HG02759 (cell line): ENCODE data around the gene GBX1.

ENCODE experiments used
- ATAC-seq: cut with Tn5 transposase; IDR thresholded peaks from one replicate; pipeline ENCODE4 v1.9.1; 2021; ENCODE audit warnings: mild to moderate bottlenecking, moderate library complexity; ENCODE audit not compliant: unreplicated experiment

The GBX1 gene

DNA sequence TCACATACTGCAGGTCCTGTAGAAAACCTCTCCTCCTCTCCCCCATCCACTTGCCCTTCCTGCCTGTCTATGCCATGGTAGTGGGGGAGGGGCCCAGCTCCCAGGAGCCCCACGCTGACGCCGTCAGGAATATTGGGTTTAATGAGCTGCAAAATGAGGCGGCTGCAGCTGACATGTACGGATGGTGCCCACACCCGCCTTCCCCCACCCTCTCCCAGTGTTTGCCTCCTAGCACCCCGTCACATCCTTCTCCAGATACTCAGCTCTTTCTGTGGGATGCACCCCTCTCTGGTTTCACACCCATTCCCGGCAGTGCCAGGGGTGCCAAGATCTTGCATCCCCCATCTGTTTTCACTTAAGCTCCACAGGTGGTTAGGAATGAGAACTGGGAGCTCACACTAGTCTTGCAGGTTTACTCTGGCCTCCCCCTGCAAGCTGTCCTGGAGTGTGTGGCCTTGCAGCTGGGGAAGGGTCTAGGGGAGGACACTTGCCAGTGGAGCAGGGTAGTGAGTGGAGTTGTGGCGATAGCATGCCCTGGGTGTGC, 26.1 kb downstream of the GBX1 start:
- no peak for ATAC-seq

DNA sequence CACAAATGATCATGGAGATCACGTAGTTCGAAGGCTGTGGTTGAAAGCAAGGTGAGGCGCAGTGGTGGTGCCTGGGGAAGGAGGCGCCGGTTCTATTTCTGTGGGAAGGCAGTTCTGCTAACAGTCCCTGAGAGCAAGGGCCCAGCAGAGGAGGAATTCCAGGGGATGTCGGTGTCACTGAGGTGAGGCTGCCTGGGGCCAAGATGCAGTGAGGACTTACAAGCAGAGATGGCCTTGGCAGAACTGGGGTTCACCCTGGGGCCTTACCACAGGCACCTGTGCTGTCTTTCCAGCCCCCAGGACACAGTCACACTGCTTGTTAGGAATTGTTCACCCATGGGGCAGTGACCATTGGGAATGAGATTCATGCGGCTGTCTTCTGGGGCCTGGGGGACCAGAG, 26.7 kb downstream of the GBX1 start:
- no peak for ATAC-seq

DNA sequence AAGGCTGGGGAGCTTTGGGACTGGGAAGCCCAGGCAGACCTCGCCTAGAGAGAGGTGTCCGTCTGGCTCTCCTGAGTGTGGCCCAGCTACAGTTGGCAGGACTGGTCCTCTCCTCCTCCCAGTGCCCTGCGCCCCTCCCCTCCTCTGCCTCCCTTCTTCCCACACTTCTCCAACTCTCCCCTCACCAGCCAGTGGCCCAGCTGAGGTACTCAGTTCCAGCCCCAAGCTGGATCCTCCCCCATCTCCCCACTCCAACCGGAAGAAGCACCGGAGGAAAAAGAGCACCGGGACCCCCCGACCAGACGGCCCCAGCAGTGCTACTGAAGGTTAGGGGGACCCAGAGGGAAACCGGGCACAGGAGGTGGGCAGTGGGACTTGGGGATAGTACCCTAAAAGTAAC, 27.7 kb downstream of the GBX1 start:
- no peak for ATAC-seq

DNA sequence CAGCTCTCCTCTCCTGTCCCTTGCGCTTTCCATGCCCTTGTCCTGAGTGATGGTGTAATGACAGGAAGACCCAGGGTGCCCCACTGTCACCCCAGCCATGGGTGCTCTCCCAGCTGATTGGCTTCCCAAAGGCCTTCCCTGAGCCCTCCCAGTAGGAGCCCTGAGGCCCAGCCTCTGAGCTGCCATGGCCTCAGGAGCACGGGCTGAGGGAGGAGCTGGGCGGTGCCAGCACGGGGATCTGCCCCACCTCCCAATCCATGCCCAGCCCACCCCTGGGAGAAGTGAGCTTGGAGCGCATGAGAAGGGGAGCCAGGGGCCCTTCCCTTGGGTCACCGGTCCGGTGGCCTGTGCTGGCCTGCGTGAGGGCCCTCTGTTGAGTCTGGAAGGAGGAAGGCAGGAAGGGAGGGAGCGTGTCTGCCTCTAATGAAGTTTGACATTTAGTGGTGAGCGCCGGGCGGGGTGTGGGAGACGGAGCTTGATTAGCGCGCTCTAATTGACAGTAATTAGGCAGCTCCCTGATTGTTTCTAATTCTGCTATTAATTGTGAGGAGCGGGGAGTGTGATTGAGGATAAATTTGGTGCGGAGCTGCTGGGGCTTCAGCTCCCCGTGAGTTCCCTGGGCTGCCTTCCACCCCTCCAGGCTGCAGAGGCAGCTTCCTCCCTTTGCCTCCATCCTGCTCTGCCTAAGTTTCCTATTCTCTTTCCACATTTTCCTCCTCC, 28.3 kb downstream of the GBX1 start:
- ATAC-seq, result no peak

DNA sequence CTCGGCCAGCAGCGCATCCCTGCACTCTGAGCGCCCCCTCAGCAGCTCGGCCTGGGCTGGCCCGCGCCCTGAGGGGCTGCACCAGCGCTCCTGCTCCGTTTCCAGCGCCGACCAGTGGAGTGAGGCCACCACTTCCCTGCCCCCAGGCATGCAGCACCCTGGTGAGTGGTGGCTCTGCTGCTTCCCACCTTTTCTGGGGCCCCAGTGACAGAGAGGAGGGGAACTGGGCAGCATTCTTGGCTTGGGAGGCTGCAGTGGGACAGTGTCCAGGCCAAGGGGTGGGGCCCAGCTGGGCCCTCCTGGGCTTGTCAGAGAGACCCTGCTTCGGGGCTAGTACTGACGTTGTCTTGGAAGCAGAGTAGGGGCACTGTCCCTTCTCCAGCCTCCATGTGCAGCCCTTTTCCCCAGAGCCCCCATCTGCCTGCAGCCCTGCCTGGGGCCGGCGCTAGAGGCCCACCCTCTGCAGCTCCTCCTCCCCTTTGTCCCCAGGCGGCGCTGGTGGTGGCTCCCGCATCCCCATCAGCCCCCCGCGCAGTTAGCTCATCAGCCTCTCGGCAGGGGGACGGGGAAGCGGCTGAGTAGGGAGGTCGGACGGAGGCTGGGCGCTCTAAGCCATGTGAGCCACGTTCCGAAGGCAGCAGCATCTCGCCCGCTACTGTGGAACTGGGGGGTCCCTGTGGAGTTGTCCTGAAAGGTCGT, 29.2 kb downstream of the GBX1 start:
- ATAC-seq, result no peak

DNA sequence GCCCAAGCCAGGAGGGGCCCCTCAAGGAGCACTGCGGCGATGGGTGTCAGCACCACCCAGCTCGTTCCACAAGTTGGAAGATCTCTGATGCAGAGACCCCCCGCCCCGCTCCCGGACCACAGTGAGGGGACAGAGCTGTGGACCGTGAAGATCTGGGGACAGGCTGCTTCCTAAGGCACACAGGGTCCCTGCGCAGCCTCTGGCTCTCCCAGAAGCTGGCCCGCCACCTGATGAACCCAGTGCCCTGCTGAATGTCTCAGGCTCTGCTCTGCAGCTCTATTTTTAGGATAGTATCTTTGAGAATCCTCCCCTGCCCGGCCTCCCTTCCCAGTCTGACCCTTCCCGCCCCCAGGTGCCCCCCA, 29.7 kb downstream of the GBX1 start:
- no peak for ATAC-seq

DNA sequence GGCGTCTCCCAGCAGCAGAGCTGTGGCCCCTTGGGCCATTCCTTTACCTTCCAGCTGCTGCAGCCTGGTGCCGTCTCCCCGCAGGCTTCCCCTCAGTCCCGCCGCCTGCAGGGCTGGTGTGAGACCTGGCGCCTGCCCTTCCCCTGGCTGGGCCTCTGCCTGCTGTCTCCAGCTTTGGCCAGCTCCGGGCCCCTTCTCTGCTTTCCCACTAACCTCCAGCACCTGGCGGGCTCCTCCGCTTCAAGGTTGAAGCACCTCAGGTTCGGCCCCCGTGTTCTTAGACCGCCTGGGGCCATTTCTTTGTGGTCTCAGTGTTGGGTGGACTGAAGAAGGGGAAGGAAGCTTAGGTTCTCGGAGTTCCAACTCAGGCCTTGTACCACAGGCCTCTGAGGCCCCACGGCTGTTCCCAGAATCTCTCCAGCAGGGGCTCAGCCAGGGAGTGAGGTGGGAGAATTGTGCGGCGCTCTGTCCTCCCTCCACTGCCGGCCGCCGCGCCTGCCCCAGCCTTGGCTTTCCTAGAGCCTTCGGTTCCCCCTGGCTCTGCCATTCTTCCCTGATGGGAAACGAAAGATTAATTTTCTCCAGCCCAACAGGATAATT, 30.3 kb downstream of the GBX1 start:
- ATAC-seq, result no peak

DNA sequence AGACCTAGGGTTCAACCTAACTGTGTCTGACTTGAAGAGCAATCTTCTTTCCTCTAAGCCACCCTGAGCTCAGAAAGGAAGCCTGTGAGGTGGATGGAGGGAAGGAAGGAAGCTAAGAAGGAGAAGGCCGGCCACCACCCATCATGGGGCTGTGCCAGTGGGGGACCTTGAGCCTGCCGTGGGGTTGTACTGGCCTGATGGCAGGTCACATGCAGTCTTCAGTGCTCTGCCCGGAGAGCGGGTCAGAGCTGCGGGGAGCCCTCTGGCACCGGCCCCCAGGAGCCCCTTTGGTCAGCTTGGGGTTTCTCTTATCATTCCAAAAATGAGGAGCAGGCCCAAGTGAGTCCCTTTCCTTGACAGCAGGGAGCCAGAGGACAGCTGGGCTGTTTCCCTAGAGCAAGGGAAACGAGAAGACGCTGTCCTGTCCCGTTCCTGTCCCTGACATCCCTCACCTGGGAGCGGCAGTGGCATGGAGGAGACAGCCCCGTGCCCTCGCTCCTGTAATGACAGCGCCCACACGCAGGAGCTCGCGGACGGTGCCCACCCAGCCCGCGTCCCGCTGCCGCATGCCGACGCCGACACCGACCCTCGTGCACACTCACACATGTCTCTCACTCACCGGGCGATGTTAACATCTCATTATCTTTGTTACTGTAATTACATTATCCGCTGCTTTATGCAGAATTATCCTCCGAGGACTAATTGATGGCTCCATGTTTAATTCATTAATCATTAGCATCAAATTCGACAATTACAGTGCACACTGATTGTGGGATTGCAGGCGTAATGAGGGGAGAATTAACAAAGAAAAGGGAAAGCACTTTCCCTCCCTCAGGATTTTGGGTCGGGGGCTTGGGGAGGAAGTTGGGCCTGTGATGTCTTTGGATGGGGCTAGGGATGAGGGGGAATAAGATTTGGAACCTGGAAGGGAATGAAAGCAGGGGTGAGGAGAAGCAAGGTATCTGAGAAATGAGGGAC, 31.3 kb downstream of the GBX1 start:
- ATAC-seq, result no peak

DNA sequence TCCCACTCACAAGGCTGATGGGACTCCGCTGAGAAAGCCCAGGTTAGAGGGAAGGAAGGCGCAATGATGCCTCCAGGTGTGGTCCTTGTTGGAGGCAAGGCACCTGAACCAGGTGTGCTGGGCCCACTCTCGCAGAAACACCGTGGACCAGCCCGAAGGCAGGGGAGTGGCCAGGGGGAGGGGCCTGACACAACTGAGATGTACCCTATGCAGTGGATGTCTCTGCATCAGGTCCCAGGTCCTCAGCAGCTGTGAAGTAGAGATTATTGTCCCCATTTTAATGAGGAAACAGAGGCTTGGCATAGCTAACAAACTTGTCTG, 32.0 kb downstream of the GBX1 start:
- ATAC-seq, result no peak

DNA sequence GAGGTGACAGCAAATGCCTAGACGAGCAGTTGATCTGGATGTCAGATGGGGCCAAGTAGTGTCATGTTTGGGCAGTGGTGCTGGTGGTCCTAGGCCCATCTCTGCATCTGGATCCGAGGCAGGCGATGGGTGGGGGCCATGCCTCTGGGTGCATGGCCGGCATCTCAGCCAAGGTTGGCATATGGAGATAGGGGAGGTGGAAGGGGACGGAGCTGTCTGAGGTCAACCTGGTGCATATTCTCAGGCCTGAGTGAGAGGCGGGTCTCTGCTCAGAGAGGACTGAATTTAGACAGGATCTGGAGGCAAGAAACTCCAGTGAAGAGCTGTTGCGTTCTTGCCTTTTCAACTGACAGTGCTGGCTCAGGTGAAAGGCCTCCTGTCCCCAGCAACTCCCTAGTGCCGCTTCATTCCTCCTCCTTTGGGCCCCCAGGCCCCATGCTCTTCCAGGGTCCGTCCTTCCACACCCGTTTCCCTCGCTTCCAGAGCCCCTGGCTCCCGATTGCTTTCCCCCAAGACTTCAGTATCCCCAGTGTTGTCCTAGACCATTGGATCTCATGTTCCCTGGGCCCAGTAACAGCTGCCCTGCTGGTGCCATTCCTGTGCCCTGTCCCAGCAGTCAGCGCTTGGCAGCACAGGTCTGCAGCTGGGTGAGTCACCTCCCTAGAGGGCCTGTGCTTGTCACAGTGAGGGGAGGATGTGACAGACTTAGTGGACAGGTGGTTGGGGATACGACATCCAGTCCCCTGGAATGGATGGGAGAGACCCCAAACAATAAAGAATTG, 32.6 kb downstream of the GBX1 start:
- no peak for ATAC-seq

DNA sequence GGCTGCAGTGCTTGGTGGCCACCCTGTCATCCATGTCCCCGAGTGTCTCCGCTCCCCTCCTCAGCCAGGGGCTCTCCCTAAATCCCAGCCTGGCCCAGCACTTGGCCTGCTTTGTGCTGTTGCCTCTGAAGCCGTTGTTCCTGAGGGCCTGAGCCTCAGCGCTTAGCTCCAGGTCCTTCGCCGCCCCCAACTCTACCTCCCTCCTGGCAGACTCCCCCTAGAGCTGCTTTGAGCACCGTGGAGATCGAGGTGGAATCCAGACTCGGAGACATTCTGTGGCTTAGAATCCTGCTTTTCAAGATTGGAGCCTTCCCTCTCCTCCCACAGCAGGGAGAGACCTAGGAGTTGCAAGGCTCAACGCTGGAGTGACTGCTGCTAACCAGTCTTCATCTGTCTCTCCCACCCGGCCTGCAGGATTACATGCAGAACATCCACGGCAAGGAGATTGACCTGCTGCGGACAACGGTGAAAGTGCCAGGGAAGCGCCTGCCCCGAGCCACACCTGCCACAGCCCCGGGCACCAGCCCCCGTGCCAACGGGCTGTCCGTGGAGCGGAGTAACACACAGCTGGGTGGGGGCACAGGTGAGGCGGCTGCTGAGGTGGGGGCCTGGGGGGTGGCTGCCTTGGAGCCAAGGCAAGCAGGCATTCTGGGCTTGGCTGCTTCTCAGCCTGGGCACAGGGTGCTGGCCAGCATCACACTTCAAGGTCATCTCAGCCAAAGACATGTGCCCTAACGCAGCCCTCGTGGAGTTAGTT, 33.3 kb downstream of the GBX1 start:
- no peak for ATAC-seq

DNA sequence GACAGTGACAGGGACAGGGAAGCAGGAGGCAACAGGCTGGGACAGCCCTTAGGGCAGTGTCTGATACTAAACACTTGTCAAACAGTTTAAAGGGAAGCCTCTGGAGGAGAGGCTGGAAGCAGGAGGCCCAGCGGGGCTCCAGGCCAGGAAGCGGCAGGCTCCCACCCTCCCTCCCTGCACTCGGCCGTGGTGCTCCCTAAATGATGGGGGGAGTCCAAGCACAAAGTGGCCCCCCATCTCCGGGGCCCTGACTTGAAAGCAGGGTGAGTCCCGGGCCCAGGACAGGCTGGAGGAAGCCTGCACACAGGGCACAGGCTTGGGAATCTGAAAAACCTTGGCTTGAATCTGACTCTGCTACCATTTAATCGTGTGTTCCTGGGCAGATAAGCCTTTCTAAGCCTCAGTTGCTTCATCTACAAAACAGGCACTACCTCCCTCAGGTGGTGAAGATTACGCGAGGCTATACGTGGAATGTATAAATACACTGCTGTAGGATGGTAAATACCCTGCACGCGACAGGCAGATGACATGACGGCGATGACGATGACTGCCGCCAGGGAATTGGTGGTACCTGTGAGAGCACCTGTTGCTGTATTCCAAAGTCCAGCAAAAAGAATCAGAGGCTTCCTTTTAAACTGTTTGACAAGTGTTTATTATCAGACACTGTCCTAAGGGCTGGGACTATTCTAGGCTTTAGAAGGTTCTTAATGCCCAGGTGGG, 34.1 kb downstream of the GBX1 start:
- no peak for ATAC-seq

DNA sequence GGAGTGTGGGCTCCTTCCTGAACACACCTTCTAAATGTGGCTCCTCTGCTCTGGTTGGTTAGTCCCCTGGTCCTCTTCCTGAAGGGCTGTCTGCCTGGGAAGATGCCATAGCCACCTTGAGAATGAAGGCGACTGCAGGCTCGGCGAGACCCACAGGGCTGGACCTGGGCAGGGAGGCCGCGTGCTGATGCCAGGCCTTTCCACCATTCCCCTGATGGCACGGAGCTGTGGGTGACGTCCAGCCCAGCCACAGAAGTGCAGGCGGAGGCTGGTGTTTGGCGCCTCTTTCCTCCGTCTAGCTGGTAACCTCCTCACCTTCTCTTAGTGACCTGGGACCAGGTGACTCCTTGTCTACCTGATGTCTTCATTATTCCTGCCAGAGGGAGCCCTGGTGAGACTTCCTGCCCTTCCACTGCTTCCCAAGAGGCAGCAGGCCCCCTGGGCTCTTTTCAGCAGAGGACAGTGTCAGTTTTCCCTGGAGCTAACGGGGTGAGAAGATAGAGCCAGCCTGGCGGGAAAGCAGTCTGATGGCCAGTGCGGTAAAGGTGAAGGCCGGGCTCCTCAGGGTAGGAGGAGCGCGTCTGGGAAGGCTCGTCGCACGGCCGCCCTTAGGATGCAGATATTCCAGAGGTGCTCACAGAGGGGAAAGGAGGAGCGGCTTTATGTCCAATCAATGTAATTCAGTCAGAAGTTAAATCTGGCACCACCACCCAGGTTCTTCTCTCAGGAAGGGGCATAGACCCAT, 34.9 kb downstream of the GBX1 start:
- ATAC-seq, result no peak

DNA sequence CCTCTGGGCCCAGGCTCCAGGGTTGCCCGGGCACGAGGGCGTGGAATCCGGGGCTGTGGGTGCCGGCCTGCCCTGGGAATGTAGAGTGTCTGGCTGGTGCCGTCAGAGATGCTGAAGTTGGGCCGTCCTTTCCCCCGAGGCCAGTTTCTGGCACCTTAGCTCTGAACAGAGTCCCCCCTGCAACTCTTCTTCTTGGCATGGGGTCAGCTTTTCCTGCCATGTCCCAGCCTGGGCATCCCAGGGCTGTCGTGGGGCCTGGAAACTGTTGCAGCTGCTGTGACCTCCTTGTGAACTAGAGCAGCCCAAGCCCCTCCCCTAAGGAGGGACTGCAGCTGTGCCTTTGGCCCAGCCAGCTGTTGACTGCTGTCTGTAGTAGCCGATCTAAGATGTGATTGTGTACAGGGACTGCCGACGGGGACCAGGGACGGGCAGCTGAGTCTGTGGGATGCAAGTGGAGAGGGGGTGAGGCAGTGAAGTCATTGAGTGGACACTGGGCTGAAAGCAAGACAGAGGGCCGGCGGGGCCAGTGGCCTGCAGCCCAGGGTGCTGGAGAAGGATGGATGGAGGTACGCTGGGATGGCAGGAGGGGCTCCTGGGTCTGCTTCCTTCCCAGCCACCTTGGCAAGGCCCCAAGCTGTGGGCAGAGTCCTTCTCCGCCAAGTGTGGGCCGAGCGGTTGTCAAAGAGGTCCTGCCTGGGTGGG, 35.8 kb downstream of the GBX1 start:
- no peak for ATAC-seq

DNA sequence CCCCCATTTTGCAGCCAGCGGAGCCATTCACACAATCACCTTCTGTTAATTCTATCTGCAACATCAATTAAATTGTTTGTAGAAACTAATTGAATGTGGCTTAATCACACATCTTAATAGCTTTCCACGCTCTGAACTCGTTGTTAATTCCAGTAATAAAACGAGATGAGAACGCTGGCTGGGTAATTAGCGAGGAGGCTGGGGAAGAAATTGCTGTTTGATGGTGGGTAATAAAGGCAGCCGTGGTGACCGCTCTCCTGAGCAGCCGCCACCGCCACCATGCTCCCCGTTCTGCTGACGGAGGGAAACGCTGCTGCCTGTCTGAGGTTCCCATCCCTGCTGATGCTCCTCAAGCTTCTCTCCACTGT, 36.3 kb downstream of the GBX1 start:
- no peak for ATAC-seq

DNA sequence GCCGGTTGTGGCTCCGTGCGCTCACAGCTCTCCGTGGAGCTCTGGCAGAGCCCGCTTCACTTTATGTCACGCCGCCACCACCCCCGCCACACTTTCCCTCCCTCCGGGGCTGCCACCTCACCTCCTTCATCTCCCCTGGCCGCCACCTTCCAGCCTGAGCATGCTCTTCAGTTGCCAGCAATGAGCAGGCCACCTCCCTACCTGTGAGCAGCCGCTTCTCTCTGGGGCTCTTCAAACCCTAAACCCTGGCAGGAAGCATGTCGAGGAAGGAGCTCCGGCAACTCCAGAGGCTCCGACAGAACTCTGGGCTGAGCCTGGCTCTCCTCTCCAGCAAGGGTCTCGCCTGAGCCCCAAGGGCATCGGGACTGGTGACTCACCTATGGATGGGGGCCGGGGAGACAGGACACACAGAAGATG, 36.7 kb downstream of the GBX1 start:
- no peak for ATAC-seq

DNA sequence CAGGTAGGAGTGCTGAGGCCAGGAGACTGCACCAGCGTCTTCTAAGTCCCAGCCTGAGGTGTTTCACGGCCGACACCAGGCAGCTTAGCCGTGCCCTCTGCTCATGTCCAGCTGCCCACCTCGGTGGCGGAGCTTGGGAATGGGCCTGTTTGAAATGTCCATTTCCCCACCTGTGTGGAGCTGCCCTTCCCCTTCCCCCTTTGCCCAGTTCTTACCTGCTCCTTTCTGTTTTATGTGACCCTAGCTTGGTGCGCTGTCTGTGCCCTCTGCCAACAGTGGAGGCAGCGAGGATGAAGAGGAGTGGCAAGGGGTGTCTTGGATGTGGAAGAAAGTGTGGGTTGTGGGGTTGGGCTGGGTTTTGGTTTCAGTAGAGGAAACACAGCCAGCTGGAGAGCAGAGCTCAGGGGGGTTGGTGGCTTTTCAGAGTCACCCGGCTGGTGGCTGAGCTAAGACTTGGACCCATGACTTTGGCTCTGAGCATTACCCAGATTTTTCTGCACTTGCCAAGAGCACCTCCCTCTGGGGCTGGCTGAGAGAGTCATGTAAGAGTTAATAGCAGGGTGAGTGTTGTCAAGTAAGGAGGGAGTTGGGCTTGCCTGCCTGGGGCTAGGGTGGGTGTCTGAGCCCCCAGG, 37.4 kb downstream of the GBX1 start:
- no peak for ATAC-seq
